HT1080 (cell line): ENCODE measurements around the gene FOXC2. TPM values are rescaled to one million over a fixed set of nuclear protein-coding genes. Genes with fewer than 3 reads are reported as not detected.
"Not testable (repeated sequence)": the region's sequence is repeated elsewhere in the genome, so short reads cannot be mapped to it uniquely, and the experiment has no call there.

Experiments used
- DNase-seq: peaks from one replicate; pipeline ENCODE4 v3.0.0-alpha.2; 2015; ENCODE audit warnings: low read depth
- total RNA-seq: library from RNA; depleted of rRNA; stranded (reverse); fragments of >200 nt; shearing (Covaris generic); gene quantifications from 2 replicates; pipeline ENCODE4 v1.2.3, GENCODE V29; 2014

FOXC2 gene
- total RNA-seq, 1 experiment from 2014 or later = 1.5 TPM

DNA sequence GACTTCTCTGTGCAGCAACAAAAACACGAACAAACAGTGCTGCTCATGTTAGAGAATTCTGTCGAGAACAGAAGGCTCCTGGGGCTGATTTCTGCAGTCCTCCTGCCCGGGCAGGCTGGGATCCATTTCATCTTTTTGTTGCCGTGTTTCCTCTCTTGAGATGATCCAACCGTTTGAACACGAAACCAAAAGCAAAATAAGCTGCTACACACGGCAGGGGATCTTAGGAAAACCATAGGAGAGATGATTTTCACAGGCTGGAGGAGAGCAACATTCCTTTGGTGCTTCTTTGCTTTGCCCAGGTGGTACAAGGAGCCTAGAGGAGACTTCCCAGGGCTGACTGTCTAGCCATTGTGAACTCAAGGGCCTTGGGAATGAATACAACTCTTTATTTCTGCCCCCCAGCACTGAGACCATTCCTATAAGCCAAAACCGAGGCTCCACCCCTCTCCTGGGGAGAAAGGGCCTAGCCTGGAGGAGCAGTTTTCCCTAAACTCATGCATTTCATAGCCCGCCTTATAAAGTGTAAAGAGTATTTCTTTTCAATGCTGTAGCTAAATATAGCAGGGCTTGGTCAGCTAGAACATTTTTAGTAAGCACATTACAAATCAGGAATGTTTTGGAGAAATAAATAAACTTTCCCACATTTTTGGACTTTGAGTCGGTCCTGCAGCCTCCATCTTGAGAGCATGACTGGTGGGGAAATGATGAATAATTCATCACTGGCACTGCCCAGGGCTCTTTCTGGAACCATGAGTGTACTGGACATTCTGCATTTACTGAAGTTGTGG, 19.4 kb downstream of the FOXC2 start:
- peak; percentile 47 for DNase-seq

DNA sequence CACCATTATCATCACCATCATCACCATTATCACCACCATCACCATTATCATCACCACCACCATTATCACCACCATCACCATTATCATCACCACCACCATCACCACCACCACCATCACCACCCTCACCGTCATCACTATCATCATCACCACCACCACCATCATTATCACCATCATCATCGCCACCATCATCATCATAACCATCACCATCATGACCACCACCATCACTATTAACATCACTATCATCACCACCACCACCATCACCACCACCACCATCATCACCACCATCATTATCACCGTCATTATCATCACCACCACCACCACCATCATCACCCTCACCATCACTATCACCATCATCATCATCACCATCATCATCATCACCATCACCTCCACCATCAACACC, 20.9 kb downstream of the FOXC2 start:
- no peak for DNase-seq

DNA sequence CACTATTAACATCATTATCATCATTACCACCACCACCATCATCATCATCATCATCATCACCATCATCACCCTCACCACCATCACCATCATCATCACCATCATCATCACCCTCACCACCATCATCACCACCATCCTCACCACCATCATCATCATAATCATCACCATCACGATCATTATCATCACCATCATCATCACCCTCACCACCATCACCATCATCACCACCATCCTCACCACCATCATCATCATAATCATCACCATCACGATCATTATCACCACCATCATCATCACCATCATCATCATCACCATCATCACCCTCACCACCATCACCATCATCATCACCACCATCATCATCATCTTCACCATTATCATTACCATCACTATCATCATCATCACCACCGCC, 21.3 kb downstream of the FOXC2 start:
- DNase-seq = not testable (repeated sequence)

DNA sequence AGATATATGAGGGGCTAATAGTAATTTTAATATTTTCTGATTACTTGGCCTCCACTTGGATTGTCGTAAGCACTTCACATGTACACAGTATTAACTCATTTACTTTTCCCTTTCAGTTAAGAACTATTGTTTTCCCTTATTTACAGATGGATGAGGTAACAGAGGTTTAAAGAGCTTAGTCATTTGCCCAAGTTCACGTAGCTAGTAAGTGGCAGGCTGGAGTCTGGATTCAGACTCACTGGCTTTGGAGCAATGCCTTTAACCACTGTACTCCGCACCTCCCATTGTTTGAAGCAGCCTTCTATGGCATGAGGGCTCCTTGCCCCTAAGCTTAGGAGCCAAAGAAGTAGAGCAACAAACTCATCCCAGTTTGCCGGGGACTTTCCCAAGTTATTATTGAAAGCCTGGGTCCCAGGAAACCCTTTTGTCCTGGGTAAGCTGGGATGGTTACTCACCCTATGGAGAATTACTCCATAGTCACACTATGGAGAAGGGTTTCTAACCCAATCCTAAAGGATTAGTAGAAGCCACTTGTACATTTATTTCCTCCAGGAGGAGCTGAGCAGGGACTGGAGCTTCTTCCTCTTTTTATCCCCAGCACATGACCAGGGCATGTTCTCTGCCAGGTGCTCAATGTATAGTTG, 24.0 kb downstream of the FOXC2 start:
- DNase-seq = peak; percentile 74

DNA sequence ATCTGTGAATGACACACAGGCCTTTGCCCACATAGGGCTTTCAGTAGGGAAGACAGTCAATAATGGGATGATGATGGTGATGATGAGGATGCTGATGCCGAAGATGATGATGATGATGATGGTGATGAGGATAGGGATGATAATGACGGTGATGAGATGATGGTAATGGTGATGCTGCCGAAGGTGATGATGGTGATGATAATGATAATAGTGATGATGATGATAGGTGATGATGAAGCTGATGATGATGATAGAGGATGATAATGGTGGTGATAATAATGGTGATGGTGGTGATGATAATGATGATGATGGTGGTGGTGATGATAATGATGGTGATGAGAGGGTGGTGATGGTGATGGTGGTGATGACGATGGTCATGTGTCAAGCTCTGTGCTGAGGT, 24.6 kb downstream of the FOXC2 start:
- no peak for DNase-seq

DNA sequence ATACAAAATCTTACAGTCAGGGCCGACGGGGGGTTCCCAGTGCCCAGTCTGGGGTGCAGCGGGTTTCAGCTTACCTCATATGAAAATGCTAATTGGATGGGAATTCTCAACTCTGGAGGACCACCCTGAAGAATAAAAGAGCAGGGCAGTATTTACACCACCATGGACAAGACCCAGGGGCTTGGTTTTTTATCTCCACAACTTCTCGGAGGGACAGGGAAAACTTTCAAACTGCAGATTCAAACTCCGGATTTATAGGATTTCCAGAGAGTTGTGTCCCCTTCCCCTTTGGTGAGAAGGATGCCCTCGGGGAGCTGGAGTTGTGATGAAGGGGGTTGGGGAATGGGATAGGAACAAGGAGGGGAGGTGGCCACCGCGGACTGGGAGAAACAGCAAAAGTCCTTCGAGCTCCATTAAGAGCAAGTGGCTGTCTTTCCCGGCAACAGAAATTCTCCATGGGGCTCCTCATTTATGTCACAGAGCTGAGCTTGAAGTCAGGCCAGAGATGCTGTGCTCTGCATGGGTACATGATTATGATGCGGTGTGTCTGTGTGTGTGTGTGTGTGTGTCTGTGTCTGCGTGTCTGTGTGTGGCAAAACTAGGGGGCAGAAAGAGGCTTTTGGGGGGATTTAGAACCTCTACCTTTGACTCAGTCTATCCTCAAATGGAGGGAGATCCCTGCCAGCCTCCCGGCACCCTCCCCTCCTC, 27.4 kb downstream of the FOXC2 start:
- no peak for DNase-seq

DNA sequence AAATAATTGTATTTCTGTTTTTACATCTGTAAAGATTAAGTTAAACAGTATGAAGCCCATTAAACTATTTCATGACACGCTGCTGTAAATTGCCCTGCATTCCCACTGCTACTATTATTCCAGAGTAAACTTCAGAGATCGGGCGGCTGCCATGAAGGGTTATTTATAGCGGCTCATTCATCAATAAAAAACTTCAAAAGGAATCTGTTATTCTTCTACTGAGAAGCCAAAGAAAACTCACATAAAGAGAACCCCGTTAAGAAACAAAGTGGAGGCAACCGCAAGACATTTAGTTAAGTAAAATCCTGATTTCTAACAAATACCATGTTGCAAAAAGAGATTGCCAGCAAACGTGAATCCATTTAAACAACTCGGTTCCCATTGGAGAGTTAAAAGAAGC, 28.1 kb downstream of the FOXC2 start:
- no peak for DNase-seq

DNA sequence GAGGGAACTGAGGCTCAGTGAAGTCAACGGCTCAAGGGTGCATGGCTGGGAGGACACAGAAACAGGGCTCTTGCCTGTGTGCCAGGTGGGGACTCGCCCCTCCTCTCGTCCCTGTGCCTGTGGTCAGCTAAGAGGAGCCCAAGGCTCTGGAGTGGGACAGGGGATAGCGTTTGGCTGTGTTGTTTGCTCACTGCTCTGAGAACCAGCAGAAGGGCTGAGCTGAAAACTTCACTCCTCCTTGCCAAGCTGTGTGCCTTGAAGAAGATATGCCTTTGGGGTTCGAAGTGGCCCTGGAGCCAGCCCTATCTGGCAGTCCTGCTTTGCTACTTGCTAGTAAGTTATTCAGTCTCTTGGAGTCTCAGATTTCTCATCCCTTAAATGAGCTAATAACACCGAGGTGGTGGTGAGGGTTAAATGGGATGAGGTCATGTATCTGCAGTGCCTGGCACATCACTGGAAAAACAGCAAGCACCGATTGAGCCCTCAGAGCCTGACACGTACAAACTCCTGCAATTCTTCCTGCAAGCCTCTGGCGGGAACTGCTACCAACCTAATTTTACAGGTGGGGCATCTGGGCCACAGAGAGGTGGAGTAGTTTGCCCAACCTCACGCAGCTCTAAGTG, 29.5 kb downstream of the FOXC2 start:
- DNase-seq = no peak

DNA sequence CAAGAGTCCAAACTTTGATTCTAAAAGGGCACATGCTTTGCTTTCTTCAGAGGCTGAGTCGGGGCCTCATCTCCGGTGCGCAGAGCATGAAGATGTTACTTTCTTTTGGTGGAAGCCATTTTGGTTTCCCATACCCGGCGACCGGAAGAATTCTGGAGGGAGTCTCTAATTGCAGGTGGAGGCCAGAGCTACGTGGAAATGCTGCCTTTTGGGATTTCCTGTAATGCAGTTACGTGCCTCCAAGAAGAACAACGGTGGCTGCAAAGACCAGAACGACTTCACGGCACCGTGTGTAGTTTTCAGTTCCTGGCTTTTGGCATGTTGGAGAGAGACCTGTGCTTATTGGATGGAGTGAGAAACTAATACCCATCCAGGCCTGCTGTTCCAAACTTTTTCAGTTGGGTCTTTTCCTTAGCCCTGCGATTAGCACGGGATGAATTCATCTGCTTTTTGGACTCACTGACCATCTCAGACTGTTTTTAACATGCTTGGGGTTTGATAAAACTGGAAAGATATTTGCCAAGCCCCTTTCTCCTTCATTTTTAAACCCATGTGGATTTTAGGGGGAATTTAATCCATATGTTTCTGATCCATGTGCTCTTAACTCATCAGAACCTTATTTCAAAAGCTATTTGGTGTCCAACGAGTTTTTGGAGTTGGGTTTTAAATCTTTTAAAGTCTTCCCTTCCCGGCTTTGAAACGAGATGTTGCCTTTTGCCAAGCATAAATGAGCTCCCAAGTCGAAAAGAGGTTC, 30.7 kb downstream of the FOXC2 start:
- DNase-seq = no peak

DNA sequence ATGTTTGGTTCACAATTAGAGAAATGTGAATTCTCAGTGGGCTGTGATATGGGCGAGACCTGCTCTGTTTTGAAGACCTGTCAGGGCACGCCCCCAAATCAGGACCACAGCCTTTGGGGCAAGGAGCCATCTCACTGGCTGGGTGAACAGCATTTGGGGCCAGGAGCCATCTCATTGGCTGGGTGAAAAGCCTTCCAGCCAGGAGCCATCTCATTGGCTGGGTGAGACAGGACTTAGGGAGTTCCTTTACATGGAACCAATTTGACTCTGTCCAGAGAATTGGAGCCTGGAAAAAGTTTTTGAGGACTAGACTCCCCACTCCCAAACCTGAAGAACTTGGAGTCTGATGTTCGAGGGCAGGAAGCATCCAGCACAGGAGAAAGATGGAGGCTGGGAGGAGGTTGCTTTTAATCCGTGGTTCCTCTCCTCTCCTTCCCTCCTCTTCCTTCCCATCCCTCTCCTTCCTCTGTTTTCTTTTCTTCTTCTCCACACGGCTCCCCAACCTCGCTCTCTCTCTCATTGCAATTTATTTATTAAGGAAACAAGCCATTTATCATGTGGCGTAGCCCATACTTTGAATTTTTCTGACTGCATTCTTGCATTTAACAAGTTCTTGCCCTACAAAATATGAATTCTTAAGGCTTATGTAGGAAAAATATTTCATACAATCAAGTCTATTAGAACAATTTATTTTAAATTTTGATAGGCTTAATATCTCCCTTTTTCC, 31.4 kb downstream of the FOXC2 start:
- DNase-seq = no peak

DNA sequence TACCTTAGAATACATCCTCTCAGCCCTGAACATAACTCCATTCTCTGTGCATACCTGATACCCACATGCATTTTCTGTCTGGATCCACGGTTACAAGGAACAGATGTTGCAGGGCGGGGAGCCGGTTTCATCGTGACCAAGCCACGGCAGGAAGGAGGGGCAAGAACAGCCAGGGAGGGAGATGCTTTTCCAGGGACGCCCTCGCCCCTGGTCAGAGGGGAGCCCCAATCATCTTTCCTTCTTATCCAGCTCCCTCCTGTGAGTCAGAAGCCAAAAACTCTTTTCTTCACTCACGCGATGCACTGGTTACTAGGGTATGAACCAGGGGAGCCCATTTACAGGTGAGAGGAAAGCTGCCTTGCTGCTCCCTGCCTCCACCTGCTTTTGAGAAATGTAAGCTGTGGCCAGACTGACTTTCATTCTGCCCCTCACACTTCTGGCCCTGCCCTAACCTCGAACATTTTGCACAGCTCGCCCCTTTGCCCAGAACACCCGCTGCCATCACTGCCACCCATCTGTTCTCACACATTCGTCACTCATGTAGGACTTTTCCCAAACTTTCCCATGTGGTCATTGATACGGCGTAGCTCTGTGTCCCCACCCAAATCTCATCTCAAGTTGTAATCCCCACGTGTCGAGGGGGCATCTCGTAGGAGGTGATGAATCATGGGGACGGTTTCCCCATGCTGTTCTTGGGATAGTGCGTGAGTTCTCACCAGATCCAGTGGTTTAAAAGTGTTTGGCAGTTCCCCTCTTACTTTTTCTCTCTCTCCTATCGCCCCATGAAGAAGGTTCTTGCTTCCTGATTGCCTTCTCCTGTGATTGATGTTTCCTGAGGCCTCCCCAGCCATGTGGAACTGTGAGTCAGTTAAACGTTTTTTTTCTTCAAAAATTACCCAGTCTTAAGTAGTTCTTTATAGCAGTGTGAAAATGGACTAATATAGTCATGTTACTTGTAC, 32.3 kb downstream of the FOXC2 start:
- DNase-seq = no peak

DNA sequence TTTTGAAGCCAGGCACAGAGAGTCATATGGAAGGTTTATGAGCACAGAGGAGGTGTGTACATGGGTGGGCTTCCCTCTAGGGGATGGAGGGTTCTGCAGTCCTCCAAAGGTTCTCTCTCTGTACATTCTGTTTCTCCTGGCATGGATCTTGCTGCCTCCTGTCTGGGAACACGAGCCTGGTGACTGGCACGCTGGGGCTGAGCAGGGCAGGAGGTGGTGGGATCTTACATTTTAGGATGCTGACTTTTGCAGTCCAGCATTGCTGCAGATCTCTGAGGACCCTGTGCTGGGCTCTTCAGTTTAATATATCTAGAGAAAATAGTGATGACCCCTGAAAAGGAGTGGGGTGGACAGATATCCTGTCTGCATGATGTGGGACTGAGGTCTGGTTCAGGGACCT, 34.7 kb downstream of the FOXC2 start:
- no peak for DNase-seq

DNA sequence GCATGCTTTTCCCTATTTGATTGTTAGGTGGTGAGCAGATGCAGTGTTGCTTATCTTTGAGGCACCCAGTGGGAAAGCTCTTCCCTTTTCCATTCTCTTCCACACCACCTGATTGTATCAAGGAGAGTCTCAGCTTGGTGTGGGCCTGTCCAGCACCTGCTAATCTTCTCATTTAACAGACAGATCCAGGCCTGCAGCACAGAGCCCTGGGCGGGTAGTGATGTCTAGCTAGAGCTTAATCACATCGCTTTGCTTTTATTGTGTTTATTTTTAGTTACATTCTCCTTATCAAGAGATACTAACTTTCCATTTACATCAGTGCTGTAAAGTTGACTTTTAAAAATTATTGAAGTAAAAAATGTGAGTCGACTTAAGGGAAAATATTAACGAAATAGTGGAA, 35.9 kb downstream of the FOXC2 start:
- DNase-seq = no peak

DNA sequence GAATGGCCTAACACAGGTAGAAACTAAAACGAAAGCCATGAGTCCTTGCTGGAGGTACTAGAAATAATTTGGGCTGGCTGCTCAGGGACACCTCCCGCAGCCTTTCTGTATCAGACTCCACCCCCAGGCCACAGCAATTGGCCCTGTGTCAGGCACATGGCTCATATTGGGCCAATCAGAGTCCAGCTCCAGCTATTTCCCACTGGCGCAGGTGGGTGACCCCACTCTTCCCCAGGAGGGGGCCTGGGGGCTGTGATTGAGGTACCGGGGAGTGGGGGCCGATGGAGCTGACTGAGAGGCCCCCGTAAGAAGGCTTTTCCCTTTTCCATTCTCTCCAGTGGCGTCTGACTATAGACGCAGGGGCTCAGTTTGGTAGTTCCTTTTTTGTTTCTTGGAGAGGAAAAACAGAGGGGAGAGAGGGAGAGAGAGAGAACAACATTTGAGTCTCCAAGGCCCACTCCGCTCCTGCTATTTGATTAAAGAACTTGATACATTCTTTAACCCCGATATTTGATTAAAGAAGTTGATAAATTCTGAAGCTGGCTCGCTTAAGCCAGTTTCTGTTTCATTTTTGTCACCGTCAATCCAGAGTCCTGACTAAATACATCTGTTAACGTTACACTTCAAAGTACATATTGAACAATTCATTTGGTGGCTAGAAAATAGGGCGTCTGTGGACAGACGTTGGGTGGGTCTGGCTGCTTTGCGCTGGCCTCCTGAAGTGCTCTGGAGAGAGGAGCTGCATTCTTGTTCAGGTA, 38.0 kb downstream of the FOXC2 start:
- no peak for DNase-seq

DNA sequence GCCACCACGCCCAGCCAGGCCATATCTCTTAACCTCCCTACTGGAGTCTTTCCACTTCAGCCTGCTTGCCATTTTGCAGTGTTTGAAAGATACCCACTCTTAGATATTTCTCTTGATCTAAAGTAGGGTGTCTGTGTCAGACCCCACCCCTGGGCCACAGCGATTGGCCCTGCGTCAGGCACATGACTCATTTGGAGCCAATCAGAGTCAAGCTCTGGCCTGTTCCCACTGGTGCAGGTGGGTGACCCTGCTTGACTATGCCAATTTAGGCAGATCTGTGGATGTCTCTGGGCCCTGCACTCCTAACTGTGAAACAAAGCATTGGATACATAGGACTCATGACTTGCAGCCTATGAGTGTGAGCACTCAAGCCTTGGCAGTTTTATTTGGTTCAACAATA, 39.3 kb downstream of the FOXC2 start:
- no peak for DNase-seq

DNA sequence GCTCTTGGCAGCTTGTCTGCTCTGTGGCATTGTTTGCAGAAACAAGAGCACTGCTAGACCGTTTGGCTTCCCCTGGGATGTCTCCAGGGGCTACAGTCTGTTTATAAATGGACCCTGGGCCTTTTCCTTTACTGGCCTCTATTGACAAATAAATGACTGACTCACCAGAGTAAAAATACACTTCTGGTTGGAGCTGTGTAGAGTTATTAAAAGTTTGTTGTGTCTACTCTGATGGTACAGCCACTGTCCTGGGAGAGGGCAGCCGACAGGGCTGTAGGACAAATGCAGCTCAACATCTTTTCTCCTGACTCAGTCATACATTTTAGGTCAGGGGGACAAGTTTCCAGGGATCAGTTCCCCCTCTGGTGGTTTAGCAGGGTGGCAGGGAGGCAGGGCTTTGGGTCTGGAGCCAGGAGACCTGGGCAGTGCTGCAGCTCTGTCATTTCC, 41.7 kb downstream of the FOXC2 start:
- no peak for DNase-seq

DNA sequence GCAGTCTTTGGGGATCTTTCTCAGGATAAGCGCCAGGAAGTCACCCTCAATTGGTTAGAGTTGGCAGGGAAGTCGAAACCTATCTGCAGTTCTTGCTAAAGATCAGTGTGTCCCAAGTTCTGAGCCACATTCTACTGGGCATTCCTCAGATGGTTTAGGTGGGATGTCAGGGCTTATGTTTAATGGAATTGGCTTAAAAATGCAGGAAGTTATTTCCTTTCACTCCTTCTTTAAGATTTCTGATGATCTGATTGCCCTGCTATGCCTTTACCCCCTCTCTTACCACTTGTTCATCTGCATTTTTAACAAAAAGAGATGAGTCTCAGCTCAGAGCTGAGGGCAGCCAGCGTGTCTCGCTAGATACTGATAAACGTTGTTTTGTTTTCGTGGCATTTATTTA, 42.5 kb downstream of the FOXC2 start:
- peak; percentile 51 for DNase-seq

DNA sequence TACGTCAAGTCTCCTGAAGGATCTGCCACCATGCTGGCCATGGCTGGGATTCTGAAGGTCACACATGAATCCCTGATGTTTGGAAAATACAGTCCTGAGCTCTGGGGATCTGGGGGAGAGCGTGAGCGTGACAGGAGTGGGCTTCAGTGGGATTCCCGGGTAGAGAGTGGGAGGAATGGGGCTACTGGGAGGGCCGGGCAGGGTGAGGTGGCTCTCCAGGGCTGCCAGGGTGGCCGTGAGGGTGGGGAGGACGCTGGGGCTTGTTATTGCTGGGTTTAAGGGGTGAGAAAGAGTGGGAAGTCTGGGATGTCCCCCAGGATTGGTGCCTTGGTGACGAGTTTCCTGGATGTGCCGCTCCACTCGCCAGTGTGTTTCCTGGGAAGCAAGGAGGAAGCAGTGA, 43.0 kb downstream of the FOXC2 start:
- no peak for DNase-seq
